HG02943 (cell line): ENCODE results near the gene RP2.

Experiments
- ATAC-seq: cut with Tn5 transposase; IDR thresholded peaks from one replicate; pipeline ENCODE4 v1.9.1; 2021; ENCODE audit warnings: mild to moderate bottlenecking, low read depth, moderate library complexity; ENCODE audit not compliant: unreplicated experiment

RP2 gene

GRCh38 chrX:46913667-46914066, 76.8 kb downstream of the RP2 start:
- ATAC-seq, result no peak

GRCh38 chrX:46916273-46916672, 79.4 kb downstream of the RP2 start:
- ATAC-seq, result no peak

GRCh38 chrX:46917622-46918021, 80.8 kb downstream of the RP2 start:
- no peak for ATAC-seq

- no peak for ATAC-seq
Measured at GRCh38 chrX:46918434-46918833, 81.6 kb downstream of the RP2 start.

- ATAC-seq, result no peak
Measured at GRCh38 chrX:46920235-46920634, 83.4 kb downstream of the RP2 start.

- no peak for ATAC-seq
Measured at GRCh38 chrX:46922611-46923010, 85.8 kb downstream of the RP2 start.

GRCh38 chrX:46927718-46928117, 90.9 kb downstream of the RP2 start:
- no peak for ATAC-seq

- no peak for ATAC-seq
Measured at GRCh38 chrX:46929439-46930261, 92.8 kb downstream of the RP2 start.
